ENCODE data around the gene SMPDL3B.

DNA sequence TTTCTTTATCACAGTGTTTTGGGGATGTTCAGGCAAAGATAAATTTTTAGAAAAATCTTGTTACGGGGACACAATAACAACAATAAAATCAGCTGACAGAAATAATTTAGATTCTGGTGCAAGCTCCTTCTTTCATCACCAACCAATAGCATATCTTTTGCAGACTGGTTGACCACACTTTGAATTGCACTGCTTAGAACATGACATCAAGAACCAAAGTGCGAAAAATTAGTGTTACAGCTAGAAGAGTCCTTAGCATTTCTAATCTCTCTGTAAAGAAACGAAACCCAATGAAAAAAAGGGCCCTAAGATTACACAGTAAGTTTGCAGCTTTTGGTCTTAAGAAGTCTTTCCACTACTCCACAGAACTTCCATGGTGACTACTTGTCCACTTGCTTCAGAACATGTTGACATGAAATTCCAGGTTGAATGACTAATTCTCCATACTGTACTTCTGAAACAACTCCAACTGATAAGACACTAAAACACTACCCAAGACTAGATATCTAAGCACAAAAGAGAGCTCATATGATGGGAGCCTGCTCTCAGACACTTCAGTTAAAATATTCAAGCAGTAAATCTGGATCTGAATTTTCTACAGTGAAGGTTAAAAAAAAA lies 56.2 kb downstream of the SMPDL3B start:
- TF ChIP-seq, protein P1, sequence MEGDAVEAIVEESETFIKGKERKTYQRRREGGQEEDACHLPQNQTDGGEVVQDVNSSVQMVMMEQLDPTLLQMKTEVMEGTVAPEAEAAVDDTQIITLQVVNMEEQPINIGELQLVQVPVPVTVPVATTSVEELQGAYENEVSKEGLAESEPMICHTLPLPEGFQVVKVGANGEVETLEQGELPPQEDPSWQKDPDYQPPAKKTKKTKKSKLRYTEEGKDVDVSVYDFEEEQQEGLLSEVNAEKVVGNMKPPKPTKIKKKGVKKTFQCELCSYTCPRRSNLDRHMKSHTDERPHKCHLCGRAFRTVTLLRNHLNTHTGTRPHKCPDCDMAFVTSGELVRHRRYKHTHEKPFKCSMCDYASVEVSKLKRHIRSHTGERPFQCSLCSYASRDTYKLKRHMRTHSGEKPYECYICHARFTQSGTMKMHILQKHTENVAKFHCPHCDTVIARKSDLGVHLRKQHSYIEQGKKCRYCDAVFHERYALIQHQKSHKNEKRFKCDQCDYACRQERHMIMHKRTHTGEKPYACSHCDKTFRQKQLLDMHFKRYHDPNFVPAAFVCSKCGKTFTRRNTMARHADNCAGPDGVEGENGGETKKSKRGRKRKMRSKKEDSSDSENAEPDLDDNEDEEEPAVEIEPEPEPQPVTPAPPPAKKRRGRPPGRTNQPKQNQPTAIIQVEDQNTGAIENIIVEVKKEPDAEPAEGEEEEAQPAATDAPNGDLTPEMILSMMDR (IDR thresholded peaks at IDR 0.05) = no peak
- no peak for TF ChIP-seq POLR2A (IDR thresholded peaks at IDR 0.05)

Data from adrenal gland (tissue), 5 donors.